Activated CD8-positive, alpha-beta memory T cell treated with anti-CD3 and anti-CD28 coated beads, Interleukin-2, amount 50 U/mL, for 1 hour (primary cell): ENCODE results near the gene ISG20L2.

ENCODE experiments used
- DNase-seq: peaks from one replicate; pipeline ENCODE4 v3.0.0-alpha.2; 2020; ENCODE audit errors: extremely low read depth

ISG20L2 gene

DNA sequence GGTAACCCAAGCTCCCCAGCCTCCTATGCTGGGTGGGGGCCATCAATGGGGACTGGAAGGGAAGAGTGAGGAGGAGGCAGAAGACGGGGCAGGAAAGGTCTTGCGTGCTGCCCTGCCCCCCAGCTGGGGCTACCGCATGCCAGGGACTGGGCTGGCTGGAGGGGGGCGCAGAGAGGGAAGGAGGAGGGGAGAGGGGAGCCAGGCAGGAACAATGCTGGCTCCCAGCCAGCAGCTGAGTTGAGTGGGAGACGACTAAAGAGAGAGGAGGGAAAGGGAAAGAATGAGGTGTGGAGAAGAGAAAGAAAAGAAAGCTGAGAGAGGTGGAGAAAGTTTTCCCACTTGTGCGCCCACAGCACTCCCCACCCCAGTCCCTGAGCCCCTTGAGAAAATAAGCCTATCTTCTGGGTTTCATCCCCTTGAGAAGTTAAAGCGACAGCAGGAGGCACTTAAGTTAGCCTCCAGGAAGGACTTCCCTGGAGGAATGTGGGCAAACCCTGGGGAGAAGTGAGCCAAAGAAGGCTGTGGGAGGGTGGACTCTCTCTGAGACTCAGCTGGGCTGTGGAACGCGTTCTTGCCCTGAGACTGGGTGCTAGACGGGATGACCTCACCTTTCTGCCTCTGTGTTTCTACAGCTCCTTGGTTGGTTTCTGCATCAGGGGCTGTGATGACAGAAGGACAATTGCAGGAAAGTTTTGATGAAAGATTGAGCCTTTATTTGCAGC is 38.5 kb downstream of the ISG20L2 start:
- no peak for DNase-seq

DNA sequence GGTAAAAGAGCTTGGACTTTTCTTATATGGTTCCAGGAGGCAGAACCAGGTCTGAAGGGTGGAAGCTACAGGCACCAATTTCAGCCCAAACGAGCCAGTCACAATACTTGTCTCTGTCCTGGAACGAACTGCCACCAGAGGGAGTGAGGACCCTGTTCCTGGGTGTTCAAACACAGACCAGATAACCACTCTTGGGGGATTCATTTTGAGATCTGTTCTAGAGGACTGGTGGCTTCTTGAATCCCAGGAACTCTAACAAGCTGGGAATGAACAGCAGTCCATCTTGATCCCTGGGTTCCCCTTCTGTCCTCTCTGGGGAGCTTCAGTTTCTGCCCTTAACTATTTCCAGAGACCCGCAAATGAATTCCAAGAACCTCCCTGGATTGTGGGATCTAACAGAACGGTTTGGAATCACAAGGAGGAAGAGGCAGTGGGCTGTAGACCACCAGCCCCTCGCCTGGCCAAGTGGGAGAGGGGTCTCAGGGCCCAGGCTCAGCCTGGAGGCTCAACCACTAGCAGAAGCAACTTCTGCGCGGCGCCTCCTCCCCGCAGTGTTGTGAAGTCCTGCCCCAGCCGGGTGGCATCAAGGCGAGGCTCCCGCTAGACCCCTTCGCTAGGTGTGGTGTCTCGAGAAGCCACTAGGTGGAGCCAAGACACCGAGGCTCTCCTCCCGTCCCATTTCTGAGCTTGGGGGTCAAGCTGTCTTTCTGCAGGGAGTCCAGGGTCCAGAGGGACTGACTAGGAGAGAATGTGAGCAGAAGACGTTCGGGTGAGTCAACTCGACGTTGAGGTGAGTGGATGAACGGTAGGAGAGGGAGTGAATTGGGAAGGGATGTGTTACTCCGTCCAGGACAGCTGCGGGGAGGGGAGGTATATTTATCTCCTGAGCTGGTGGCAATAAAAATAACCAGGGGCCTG is 39.3 kb downstream of the ISG20L2 start:
- DNase-seq, result peak; percentile 47

DNA sequence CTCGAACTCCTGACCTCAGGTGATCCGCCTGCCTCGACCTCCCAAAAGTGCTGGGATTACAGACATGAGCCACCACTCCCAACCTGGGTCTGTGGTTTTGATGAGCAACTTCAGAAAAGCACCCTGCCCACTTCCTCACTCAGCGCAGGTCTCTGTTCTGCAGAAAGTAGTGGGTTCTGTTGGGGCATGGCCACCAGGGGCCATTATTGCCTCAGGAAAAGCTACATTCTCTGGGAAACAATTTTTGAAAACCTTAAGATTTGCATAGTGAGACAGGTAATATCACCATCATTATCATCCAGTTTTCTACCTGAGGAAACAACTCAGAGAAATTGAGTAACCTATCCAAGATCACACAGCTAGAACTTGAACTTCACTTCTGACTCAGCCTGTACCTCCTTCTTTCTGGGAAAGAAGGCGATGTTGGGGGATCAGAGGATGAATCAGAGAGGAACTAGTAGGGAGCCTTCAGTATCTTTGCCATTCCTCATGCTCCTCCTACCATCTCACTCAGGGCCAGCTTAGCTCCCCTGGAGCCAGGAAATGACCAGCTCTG is 44.3 kb downstream of the ISG20L2 start:
- no peak for DNase-seq

DNA sequence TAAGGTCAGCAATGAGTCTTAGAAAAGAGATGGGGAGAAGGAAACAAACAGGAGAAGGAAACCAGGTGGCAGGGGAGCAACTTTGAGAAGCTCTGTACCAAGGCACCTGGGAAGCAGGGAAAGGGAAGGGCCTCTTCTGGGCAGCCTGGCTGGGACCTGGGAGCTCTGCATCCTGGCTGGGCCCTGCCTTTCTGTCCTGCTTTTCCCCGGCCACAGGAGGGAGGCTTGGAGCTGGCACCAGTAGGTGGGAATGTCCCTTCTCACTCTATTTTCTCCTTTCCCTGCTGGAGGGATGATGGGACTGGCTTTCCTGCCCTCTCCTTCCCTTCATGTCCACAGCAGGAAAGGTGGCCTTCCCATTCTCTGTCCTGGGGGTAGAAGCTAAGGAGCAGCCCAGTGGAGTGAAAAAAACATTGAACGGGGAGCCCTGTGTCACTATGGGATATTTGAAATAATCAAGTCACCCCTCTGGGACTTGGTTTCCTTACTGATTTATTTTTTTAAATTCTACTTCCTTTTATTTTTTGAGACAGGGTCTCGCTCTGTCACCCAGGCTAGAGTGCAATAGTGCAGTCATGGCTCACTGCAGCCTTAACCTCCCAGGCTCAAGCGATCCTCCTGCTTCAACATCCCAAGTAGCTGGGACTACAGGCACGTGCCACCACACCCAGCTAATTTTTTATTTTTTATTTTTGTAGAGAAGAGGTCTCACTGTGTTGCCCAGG is 46.2 kb downstream of the ISG20L2 start:
- no peak for DNase-seq

DNA sequence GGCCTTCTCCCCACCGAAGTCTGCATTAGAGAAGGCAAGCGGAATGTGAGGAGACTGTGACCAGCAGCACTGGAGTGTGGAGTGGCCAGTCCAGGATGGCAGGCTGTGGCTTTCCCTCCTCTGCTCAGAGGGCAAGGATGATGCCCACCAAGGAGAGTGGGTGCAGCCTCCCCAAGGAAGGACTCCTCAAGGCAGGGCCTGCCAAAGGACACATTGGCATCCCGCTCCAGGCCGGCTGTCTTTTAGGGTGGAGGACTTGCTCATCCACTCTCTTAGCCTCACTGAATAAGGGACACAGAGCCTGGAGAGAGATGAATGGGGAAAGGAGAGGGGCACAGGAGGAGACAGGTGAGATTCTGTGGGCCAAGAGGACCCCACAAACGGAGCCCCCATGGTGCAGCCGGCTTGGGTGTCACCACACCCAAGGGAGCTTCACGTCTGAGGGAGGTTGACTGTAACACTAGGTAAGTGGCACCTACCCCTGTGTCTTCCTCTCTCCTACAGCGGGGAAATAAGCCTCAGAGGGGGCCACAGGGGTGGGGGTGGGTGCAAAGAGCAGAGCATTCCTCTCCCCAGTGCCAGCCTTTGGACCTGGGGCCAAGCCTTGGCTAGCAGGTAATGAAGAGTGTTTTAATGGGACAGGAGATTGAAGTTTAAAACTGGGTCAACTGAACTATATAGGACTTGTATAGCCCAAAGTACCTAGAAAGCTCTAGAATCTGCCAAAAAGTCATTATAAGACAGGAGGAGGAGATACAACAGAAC is 47.2 kb downstream of the ISG20L2 start:
- no peak for DNase-seq

DNA sequence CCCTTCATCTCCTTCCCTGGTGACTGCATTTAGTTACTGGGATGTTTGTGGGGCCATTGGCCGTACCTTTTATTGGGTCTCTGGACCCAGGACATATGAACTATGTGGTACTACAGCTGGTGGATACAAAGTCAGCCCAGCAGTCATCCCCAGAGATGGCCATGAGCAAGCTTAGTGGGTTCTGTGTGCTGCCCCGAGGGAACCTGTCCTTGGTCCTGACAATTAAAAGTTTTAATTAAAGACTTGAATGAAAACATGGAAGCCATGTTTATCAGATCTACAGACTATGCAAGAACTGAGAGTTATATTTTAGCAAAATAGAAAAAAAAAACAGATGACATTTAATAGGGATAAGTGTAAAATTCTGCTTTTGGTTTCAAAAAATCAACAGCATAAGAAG is 48.5 kb downstream of the ISG20L2 start:
- DNase-seq, result no peak

DNA sequence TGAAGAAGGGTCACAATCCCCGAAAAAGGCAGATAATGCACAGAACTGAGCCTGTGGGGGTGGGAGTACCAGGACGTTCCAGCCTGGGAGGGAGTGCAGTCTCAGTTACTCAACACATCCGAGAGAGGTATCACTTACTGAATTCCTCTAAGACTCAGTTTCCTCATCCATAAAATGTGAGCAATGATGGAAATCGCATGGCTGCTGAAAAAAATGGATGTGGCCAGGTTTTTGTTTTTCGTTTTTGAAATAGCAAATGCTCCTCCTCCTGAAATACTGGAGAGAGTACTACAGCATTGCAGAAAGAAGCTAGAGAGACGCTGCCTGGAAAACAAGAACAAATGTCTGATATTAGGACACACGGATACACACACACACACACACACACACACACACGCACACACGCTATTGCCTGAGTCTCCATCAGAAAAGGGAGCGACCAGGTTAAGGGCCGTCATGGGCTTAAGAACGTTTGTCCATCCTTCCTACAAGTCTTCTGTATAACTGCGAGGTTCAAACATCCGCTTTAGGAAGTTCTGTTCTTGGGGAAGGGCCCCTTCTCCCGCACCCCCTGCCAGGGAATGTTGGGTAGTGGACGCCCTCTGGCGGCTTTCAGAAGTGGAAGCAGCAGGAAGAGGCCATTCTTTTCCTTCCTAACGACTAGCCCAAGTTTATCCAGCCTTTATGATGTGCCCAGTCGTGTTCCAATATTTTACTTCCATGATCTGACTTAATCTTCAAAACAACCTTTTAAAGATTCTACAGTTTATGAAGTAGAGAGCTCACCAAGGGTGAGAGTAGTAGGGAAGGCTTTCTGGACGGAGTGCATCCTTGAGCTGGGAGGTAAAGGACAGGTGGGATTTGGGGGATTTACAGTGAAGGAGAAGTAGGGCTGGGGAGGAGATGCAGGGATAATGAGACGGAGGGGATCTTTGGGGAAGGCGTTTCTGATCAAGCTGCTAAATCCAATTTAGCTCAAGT is 50.7 kb downstream of the ISG20L2 start:
- DNase-seq, result no peak

DNA sequence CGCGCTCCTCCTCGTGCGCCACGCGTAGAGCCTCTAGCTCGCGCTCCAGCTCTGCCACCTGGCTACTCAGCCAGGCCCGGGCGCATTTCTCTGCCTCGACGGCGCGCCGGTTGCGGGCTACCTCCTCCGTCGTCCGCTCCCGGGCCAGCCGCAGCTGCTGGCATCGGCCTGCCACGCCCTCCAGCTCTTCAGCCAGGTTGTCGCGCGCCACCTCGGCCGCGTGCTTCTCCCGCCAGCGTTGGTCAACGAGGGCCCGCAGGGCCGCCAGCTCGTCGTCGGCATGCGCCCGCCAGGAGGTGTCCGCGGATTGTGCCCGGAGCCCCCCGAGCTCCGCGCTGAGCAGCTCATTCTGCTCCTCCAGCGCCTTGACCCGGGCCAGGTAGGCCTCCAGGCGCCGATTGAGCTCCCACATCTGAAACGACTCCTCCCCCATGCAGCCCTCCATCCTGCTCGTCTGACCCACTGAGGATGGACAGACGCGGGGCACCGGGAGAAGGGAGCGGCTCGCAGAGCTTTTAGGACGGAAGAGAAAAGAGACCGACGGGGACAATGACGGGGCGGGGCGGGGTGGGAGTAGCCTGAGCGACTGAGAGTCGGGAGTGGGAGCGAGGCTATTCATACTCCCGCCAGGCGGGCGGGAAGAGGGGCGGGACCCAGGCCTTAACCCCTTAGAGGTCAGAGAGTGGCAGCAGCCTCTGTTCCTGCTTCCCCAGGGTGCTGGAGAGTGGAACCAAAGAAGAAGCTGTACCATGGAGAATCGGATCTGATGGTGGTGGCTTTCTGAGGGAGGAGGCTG is 51.5 kb downstream of the ISG20L2 start, which contains the start of gene NES:
Gene NES (minus strand): TSS at position 588 of the 796 bp plus-strand sequence. CDS start 143 bp downstream, at position 445.
- DNase-seq, result no peak

DNA sequence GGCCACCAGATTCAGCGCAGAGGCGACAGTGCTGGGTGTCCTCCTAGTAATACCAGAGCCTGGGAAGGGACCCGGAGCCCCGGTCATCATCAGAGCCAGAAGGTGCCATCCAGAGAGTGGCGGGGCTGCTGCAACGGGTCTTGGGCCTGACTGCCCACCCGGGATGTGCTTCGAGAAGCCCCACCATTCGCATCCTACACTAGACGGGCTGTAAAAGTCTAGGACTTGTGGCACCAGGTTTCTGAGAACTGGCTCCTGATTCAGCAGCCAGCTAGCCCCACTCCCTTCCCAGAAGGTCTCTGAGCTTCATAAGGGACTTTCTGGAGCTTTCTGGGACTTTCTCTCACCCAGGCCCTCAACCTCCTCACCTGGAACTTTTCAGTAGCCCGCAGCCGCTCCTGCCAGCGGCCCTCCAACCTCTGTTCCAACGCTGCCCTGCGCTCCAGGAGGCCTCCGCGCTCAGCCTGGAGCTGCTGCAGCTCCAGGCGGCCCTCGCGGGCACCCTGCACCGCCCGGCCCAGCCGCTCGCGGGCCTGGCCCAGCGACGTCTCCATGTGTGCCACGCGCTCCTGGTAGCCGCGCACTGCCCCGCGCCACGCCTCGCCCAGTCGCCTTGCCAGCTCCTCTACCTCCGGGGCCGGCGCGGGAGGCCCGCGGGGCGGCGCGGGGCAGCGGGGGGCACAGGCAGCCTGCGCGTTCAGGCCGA is 52.3 kb downstream of the ISG20L2 start:
- DNase-seq, result no peak

DNA sequence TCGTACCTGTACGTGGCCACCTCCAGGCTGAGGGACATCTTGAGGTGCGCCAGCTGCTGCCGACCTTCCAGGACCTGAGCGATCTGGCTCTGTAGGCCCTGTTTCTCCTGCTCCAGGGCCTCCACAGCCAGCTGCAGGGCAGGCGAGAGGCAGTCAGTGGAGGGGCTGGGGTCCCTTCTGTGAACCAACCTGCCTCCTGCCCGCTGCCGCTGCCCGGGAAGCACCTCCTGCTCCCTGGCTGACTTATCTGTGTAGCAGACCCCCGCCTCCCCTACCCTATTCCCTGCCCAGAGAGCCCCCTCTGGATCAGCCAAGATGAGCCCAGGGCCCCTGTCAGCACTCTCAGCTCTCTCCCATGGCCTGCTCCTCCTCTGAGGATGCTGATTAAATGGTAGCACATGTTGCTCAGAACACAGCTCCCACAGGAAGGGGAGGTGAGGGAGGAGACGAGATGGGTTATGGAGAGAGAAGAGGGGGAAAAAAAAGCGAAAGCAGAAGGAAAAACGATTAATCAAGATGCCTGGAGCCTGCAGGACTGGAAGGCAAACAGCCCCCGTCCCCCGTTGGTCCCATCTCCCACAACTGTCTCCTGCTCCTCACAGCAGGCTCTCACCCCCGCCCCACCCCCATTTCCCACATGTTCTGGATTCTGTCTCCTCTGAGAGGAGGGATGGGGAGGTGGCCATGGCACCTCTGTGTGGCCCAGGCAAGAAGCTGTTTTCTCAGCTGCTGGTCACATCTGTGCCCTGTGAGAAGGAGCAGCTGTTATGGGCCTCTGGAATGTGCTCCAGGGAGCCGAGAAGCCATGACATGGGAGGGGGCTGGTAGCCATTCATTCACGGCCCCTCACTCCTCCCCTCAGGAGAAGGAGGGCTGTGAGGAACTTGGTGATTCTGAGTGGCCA is 53.1 kb downstream of the ISG20L2 start:
- DNase-seq, result no peak

DNA sequence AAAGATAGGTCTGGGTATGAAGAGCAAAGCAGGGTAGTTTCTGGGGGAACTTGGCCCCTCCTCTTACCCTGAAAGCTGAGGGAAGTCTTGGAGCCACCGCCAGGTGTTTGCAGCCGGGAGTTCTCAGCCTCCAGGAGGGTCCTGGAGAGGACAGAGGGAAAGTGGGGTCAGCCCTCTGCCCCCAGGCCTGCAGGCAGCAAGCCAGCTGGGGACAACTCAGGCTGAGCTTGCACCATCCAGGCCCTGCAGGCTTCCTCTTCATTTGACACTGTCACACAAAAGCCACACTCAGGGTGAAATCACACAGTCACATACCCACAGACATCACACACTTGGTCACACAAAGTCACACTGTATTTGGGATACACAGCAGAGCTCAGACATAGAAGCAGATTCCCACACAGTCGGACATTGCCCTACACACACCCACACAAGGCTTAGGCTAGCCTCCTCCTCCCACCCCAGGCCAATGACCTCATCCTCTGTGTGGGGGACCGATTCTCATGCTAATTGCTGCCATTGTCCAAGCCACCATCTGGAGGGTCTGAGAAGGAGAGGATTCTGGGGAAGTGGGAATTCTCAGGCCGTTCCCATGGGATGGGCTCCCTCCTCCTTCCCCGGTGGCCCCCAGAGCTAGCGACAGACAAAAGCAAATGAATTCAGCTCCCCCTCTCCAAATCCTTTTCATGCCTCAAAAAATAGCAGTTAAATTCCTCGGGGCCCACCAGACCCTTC is 55.0 kb downstream of the ISG20L2 start:
- no peak for DNase-seq
